Thymus (tissue), 11 donors: Measurements from ENCODE around the gene MINDY4B. TPM values are rescaled to one million over a fixed set of nuclear protein-coding genes. Genes with fewer than 3 reads are reported as not detected.

Experiments
- DNase-seq, 9 donors: peaks; one replicate each; pipeline ENCODE4 v3.0.0-alpha.2; 2013; ENCODE audit warnings: low spot score in 9 of 9, low read depth in 6 of 9, missing footprints in 1 of 9
- H3K27ac ChIP-seq, 2 donors: one replicate each; pipeline ENCODE4 v1.5.1; 2013; ENCODE audit warnings: control low read depth in 1 of 2, low read depth in 1 of 2, low read length in 1 of 2, mild to moderate bottlenecking in 1 of 2, moderate library complexity in 1 of 2
- H3K27me3 ChIP-seq, 2 donors: one replicate each; pipeline ENCODE4 v1.5.1; 2013; ENCODE audit warnings: low read length in 1 of 2; ENCODE audit not compliant: control insufficient read depth in 2 of 2, insufficient read depth in 1 of 2
- H3K36me3 ChIP-seq, 2 donors: one replicate each; pipeline ENCODE4 v1.5.1; 2013; ENCODE audit warnings: low read length in 1 of 2, mild to moderate bottlenecking in 1 of 2, moderate library complexity in 1 of 2; ENCODE audit not compliant: control insufficient read depth in 2 of 2, insufficient read depth in 2 of 2
- H3K4me1 ChIP-seq, 2 donors: one replicate each; pipeline ENCODE4 v1.5.1; 2013; ENCODE audit warnings: low read length in 2 of 2; ENCODE audit not compliant: control insufficient read depth in 2 of 2, insufficient read depth in 2 of 2
- H3K4me3 ChIP-seq, 2 donors: one replicate each; pipeline ENCODE4 v1.5.1; 2013; ENCODE audit warnings: low read length in 2 of 2, control low read depth in 1 of 2, mild to moderate bottlenecking in 1 of 2
- H3K9me3 ChIP-seq, 2 donors: one replicate each; pipeline ENCODE4 v1.5.1; 2013; ENCODE audit warnings: low read length in 1 of 2, mild to moderate bottlenecking in 1 of 2; ENCODE audit not compliant: control insufficient read depth in 2 of 2, insufficient read depth in 1 of 2
- WGBS: extraction: QIAGEN DNeasy Blood & Tissue Kit; methylation state at CpG from one replicate; pipeline ENCODE4 v1.1.7; 2013; 5-methylcytosine and 5-hydroxymethylcytosine counted together
- polyA plus RNA-seq: library from polyadenylated mRNA; stranded (reverse); fragments of 200-250 nt; gene quantifications from one replicate; pipeline ENCODE4 v1.2.3, GENCODE V29; 2013
- total RNA-seq: library from RNA; stranded (reverse); fragments of 120-200 nt; gene quantifications from one replicate; pipeline ENCODE4 v1.2.4, GENCODE V29; 2013
- donor health status: healthy.

Gene MINDY4B
- total and polyA plus RNA-seq, 2 donors: 0.19 TPM; not detected in 1

DNA sequence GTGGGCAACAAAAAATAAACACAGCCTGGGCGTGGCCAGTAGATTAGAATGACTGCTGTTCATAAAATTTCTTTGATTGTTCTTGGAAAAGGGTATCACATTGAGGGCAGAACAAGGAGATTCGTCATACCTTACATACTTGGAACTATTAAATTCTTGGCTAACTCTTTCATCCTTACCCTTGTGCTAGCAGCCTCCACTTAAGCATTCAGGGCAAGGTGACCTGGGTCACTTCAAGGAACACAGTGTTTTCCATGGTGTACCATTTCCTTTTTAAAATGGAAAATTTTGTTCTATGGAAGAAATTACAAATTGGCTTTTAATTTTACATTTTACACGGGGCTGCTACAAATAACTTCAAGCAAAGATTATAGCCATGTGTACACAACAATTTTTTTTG lies 60.8 kb downstream of the MINDY4B start:
- DNase-seq: no peak
- H3K36me3 ChIP-seq: no peaks in the 10 kb centered on the region
- no peaks in the 10 kb centered on the region for H3K9me3 ChIP-seq
- H3K27me3 ChIP-seq: no peaks in the 10 kb centered on the region
- H3K4me3 ChIP-seq: no peak overlapping the region
- H3K4me1 ChIP-seq: no peaks in the 10 kb centered on the region
- 88% methylated on average over 3 of the region's 3 CpGs for WGBS
- no peak overlapping the region for H3K27ac ChIP-seq

DNA sequence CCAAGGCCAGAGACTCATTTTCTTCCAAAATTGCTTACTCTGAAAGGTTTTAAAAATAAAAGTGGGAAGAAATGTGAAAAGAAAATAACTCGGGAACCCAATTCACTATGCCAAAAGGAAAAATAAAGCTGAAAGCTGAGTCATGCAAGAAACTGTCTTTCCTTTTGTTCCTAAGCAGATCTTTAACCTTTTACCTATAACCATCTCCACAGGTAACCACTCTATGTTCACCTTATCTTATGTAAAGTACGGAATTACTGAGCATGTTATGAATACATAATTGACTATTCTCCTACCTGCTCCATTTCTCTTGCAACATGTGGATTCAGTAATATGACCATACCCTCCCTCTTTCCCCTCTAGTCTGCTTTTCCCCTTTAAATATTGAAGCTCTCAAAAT lies 62.0 kb downstream of the MINDY4B start:
- WGBS: 96% methylated on average over 2 of the region's 2 CpGs
- no peaks in the 10 kb centered on the region for H3K27me3 ChIP-seq
- DNase-seq: no peak
- H3K9me3 ChIP-seq: no peaks in the 10 kb centered on the region
- no peak overlapping the region for H3K4me3 ChIP-seq
- no peaks in the 10 kb centered on the region for H3K4me1 ChIP-seq
- H3K27ac ChIP-seq: no peak overlapping the region
- H3K36me3 ChIP-seq: no peaks in the 10 kb centered on the region

DNA sequence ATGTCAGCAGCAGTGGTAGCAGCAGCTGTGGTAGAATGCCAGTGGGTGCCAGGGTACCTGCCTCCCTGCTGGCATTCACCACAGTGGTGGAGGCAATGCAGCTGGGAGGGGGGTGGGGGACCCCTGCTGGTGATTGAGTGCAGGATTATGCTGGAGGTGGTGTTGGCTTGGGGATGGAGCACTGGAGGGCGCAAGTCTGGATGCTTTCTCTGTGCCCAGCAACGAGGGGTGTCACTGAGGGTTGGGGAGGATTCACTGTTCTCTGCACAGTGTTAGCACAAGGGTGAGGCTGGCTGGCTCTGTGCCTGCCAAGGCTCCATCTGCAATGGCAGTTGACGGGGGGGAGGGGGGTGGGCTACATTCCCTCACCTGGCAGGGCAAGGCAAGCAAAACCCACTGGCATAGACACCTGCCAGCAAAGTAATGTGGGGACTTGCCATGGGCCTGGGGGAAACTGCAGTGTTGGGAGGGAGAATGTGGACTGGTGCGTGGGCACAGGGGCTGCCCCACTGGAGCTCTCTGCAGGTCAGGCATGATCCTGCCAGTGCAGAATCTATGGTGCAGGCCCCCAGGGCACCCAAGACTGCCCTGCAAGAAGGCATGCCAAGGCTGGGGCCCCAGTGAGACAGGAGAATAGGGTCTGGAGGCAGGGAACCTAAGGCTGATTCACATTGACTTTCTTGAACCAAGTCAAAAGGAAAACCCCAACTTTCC lies 64.3 kb downstream of the MINDY4B start:
- WGBS: 96% methylated on average over 4 of the region's 4 CpGs
- no peak overlapping the region for H3K4me3 ChIP-seq
- H3K9me3 ChIP-seq: no peaks in the 10 kb centered on the region
- peak in 3 of 9 donors; percentile 11 to 21 (median 18) for DNase-seq
- no peak overlapping the region for H3K27ac ChIP-seq
- H3K36me3 ChIP-seq: no peaks in the 10 kb centered on the region
- H3K27me3 ChIP-seq: no peaks in the 10 kb centered on the region
- H3K4me1 ChIP-seq: no peaks in the 10 kb centered on the region

DNA sequence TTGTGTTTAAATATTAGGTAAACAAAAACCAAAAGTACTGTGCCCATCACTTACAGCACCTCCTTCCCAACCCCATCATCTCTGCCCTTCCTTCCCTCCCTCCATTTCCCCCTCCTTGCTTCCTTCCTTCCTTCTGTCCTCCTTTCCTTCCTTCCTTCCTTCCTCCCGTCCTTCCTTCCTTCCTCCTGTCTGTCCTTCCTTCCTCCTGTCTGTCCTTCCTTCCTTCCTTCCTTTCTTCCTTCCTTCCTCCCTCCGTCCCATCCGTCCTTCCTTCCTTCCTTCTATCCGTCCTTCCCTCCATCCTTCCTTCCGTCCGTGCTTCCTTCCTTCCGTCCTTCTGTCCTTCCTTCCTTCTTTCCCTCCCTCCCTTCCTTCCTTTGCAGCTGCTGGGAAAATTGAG lies 74.5 kb downstream of the MINDY4B start:
- WGBS: 94% methylated on average over 7 of the region's 7 CpGs
- Histone ChIP-seq H3K36me3 (no peaks in the 10 kb centered on the region), H3K4me1 (no peaks in the 10 kb centered on the region), H3K27ac (no peak overlapping the region), H3K9me3 (no peaks in the 10 kb centered on the region), H3K4me3 (no peak overlapping the region), H3K27me3 (no peaks in the 10 kb centered on the region)
- no peak for DNase-seq

DNA sequence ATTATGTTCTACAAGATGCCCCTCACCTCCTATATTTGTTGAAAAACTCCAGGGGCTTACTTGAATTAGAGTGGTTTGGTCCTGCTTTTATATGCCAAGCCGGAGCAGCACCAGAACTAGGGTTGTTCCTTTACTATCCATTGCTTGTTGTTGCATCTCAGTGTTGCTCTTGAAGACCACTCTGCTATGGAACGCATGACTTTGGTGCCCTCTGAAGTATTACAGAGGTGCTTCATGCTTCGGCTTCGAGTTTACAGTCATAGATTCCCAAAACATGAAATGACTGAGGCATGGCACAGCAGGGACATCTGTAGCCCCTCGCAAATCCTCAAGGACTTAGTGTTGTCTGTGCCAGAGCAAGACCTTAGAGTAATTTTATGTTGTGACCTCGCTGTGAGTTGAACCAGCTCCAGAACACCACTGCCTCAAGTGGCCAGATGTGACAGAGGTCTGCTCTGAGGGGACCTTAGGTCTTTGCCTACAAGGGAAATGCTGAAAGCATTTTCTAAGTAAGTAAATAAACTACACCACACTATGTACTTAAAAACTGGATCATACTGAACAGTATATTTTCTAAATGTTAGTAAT lies 75.1 kb downstream of the MINDY4B start:
- peak in 3 of 9 donors; percentile 3 to 34 (median 17) for DNase-seq
- H3K27me3 ChIP-seq: no peaks in the 10 kb centered on the region
- no peak overlapping the region for H3K27ac ChIP-seq
- no peaks in the 10 kb centered on the region for H3K4me1 ChIP-seq
- WGBS: 94% methylated on average over 6 of the region's 6 CpGs
- H3K36me3 ChIP-seq: no peaks in the 10 kb centered on the region
- no peaks in the 10 kb centered on the region for H3K9me3 ChIP-seq
- H3K4me3 ChIP-seq: no peak overlapping the region

DNA sequence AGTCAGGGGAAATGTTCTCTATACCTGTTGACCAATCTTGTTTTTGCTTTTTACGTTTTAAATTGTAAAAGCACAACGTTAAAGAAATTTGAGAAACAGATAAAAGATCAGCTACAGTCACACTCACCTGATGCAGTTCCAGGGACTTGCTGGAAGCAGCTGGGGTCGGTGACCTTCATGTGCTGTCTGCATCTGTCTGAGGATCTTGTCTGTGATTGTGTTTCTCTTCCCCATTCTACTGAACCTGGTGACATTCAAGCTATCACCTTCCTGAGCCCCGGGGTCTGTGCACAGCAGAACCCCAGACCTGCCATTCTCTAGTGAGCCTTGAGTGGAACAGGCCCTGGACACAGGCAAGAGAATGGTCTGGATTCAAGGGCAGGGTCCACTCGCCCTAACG lies 75.8 kb downstream of the MINDY4B start:
- 93% methylated on average over 6 of the region's 6 CpGs for WGBS
- Histone ChIP-seq H3K27ac (no peak overlapping the region), H3K4me3 (no peak overlapping the region), H3K4me1 (no peaks in the 10 kb centered on the region), H3K27me3 (no peaks in the 10 kb centered on the region), H3K36me3 (no peaks in the 10 kb centered on the region), H3K9me3 (no peaks in the 10 kb centered on the region)
- DNase-seq: no peak

DNA sequence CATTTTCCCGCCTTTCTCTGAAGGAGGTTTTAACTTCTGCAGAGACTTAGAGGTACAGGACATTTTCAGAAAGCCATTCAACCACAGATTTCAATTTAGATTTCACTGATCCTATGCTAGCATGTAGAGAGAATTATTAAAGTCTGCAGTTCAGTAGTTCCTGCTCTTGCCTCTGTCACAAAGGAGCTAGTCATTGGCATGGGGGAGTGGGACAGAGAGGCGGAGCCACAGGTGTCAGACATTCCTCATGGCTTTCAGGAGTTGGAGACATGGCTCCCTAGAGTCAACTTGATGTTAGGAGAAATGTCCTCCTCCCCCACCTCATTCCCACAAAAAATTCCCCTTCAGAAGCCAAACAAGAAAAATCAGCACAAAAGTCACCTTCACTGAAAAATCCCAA lies 76.2 kb downstream of the MINDY4B start:
- H3K4me3 ChIP-seq: no peak overlapping the region
- WGBS: 81% methylated on average over 2 of the region's 2 CpGs
- no peak overlapping the region for H3K27ac ChIP-seq
- H3K9me3 ChIP-seq: no peaks in the 10 kb centered on the region
- H3K36me3 ChIP-seq: no peaks in the 10 kb centered on the region
- H3K4me1 ChIP-seq: no peaks in the 10 kb centered on the region
- no peaks in the 10 kb centered on the region for H3K27me3 ChIP-seq
- no peak for DNase-seq

DNA sequence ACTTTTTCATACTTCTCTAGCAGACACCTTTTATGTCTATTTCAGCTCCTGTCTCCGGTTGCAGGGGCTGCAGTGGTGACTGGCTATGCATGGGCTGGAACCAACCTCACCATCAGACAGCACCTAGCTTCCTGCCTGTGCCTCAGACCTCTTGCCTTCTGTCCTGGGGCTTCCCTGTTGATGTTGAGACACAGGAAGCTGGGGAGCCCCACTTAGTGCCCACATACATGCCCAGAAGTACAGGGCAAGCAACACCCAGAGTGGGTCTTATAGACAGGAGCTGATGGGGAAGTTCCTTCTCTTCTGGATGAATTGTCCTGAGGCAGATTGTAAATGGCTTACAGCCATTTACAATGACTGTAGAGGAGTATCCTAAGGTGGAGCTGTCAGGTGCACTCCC lies 77.0 kb downstream of the MINDY4B start:
- Histone ChIP-seq H3K27me3 (no peaks in the 10 kb centered on the region), H3K27ac (no peak overlapping the region), H3K9me3 (no peaks in the 10 kb centered on the region), H3K4me1 (no peaks in the 10 kb centered on the region), H3K4me3 (no peak overlapping the region), H3K36me3 (no peaks in the 10 kb centered on the region)
- DNase-seq: no peak
- 92% methylated on average over 1 of the region's 1 CpG for WGBS

DNA sequence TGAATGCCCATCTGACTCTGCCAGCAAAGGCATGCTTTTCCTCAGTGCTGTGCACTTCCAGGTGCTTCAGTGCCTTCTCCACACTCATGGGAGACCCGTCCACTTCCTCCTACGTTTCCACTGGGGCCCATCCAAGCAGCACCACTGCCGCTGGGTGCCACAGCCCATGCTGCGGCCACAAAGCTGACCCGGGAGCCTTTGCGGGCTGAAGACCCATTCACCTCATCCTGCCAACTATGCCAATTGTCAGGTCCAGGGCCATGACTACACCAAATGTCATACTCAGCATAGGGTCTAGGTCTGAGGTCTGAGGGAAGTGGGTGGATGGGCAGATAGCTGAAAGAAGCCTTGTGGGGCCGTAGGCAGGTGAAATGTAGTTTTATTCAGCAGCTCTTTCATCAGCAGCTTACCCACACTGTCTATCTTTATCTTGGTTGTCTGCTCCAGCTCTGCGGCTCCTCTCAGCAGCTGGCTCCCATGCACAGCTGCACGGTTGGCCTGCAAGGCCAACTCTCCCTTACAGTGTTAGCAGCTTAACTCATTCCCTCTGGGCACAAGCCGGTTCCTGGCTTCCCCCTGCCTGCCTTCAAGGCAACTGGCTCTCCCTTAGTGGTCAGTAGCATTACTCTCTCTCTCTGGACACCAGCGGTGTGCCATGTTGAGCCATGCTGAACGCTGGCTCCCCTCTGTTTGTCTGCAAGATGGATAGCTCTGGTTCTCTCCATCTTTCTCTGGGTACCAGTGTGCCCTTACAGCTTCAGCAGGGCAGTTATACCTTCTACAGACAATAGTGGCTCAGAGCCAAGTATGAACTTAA lies 78.6 kb downstream of the MINDY4B start:
- DNase-seq: no peak
- no peaks in the 10 kb centered on the region for H3K27me3 ChIP-seq
- H3K4me3 ChIP-seq: no peak overlapping the region
- 90% methylated on average over 12 of the region's 12 CpGs for WGBS
- H3K27ac ChIP-seq: no peak overlapping the region
- H3K4me1 ChIP-seq: no peaks in the 10 kb centered on the region
- no peaks in the 10 kb centered on the region for H3K36me3 ChIP-seq
- H3K9me3 ChIP-seq: no peaks in the 10 kb centered on the region
